Fibroblast of upper back skin (primary cell): ENCODE results near the gene C11orf16.
"Not testable (repeated sequence)": the region's sequence is repeated elsewhere in the genome, so short reads cannot be mapped to it uniquely, and the experiment has no call there.

Source experiments
- DNase-seq: peaks from one replicate; pipeline ENCODE4 v3.0.0-alpha.2; 2013

The C11orf16 gene

GRCh38 chr11:8881585-8881984 is 51.2 kb downstream of the C11orf16 start:
- not testable (repeated sequence) for DNase-seq

GRCh38 chr11:8878771-8879170 is 54.0 kb downstream of the C11orf16 start:
- DNase-seq, result no peak

GRCh38 chr11:8873741-8874405 is 58.9 kb downstream of the C11orf16 start:
- no peak for DNase-seq

GRCh38 chr11:8871962-8872361 is 60.8 kb downstream of the C11orf16 start:
- DNase-seq, result no peak

- DNase-seq, result peak; percentile 97
Observed at GRCh38 chr11:8871171-8871775, 61.5 kb downstream of the C11orf16 start.

GRCh38 chr11:8870411-8871170 is 62.2 kb downstream of the C11orf16 start:
- DNase-seq, result peak; percentile 65
